K562 (cell line): ENCODE results near the gene PRICKLE2. TPM values are rescaled to one million over a fixed set of nuclear protein-coding genes. Genes with fewer than 3 reads are reported as not detected.
A peak's percentile ranks its signal among the peaks of the same experiment; 100 is the strongest.

ENCODE experiments used
- ATAC-seq: fragments of 200-7000 bp; cut with Tn5 transposase; 3 replicates; pipeline ENCODE4 v1.9.1; 2020; ENCODE audit warnings: moderate library complexity
- BruUV-seq: library from RNA; stranded (reverse); fragments of 400-500 nt; replicated peaks from 2 replicates; lab custom pipeline; 2021; lab: Mats Ljungman, UMichigan
- CTCF ChIA-PET: fragments of 300-600 bp; formaldehyde crosslinking; extraction: SDS; loops from one replicate; lab custom pipeline; 2021; ENCODE audit warnings: low intra/inter-chr PET ratio; lab: Yijun Ruan, JAX
- POLR2A ChIA-PET: fragments of 300-600, 350-650 bp; sonication (Branson Sonifier 250); formaldehyde crosslinking; extraction: SDS; loops from one replicate; lab custom pipeline; 2021; ENCODE audit warnings: antibody characterized with exemption, inconsistent platforms; lab: Yijun Ruan, JAX
- DNase-seq, 4 experiments: peaks; one replicate each; pipeline versions ENCODE4 v3.0.0 to v3.0.0-alpha.2; 2011 to 2018; ENCODE audit warnings: low spot score in 3 of 4, mixed read lengths in 3 of 4; ENCODE audit errors: extremely low read depth in 1 of 4
- FAIRE-seq: peaks from 2 replicates; lab custom pipeline; 2011; peaks lifted over from hg19 to GRCh38; lab: Jason Lieb, UNC
- H2AFZ ChIP-seq: 2 replicates; pipeline ENCODE4 v1.6.0; 2011; ENCODE audit warnings: low read depth, low read length, control low read depth, inconsistent platforms
- H3K27ac ChIP-seq: fragments of 200-600 bp; 3 replicates; pipeline ENCODE4 v1.8.0; 2011; ENCODE audit warnings: low read depth, mild to moderate bottlenecking, control low read depth, inconsistent platforms, low read length, moderate library complexity, mixed read lengths; ENCODE audit errors: extremely low read depth
- H3K27me3 ChIP-seq, 2 experiments: fragments of 300-600 bp in 1 of 2; 2 replicates in 1 of 2; 3 replicates in 1 of 2; pipeline versions ENCODE4 v1.6.0 to v1.8.0; 2011; ENCODE audit warnings: inconsistent platforms in 2 of 2, low read length in 2 of 2, mild to moderate bottlenecking in 1 of 2, mixed read lengths in 1 of 2, moderate library complexity in 1 of 2; ENCODE audit not compliant: control insufficient read depth in 2 of 2, insufficient read depth in 2 of 2
- H3K36me3 ChIP-seq: fragments of 300-600 bp; 3 replicates; pipeline ENCODE4 v1.8.0; 2011; ENCODE audit warnings: mild to moderate bottlenecking, low read length, inconsistent platforms; ENCODE audit not compliant: control insufficient read depth, insufficient read depth
- H3K4me1 ChIP-seq, 2 experiments: fragments of 200-600 bp in 1 of 2; replicated peaks in 1 of 2; 2 replicates in 1 of 2; 3 replicates in 1 of 2; pipeline versions ENCODE4 v1.5.1 to v1.8.0; 2011; ENCODE audit warnings: inconsistent platforms in 2 of 2, low read length in 2 of 2, mild to moderate bottlenecking in 1 of 2, mixed read lengths in 1 of 2, moderate library complexity in 1 of 2; ENCODE audit not compliant: control insufficient read depth in 2 of 2, insufficient read depth in 2 of 2
- H3K4me2 ChIP-seq: 2 replicates; pipeline ENCODE4 v1.6.1; 2011; ENCODE audit warnings: low read length, control low read depth, inconsistent platforms, mixed read lengths; ENCODE audit not compliant: insufficient read depth
- H3K4me3 ChIP-seq: fragments of 200-600 bp; sonication (generic), shearing (Covaris generic); 2 replicates; pipeline ENCODE4 v1.5.1; 2016; ENCODE audit warnings: control low read depth, inconsistent platforms
- H3K79me2 ChIP-seq: fragments of 200-600 bp; 3 replicates; pipeline ENCODE4 v1.8.0; 2011; ENCODE audit warnings: low read length, inconsistent platforms; ENCODE audit not compliant: control insufficient read depth, insufficient read depth
- H3K9ac ChIP-seq, 2 experiments: 2 replicates each; pipeline versions ENCODE4 v1.6.0 to v1.6.1; 2011; ENCODE audit warnings: low read depth in 2 of 2, low read length in 2 of 2, control low read depth in 1 of 2, inconsistent platforms in 1 of 2, mild to moderate bottlenecking in 1 of 2, mixed read lengths in 1 of 2; ENCODE audit not compliant: insufficient read depth in 1 of 2
- H3K9me1 ChIP-seq: one replicate; pipeline ENCODE4 v1.6.0; 2011; ENCODE audit warnings: inconsistent platforms, mild to moderate bottlenecking, low read length, moderate library complexity; ENCODE audit not compliant: control insufficient read depth, insufficient read depth
- H3K9me3 ChIP-seq: replicated peaks from 2 replicates; pipeline ENCODE4 v1.5.1; 2011; ENCODE audit warnings: low read depth, low read length, inconsistent platforms; ENCODE audit not compliant: control insufficient read depth, insufficient read depth
- H4K20me1 ChIP-seq: replicated peaks from 2 replicates; pipeline ENCODE4 v1.6.1; 2011; ENCODE audit warnings: low read length, inconsistent platforms, mixed read lengths; ENCODE audit not compliant: control insufficient read depth, insufficient read depth
- KAT7 ChIP-seq: sonication (generic); formaldehyde crosslinking; IDR thresholded peaks from 2 replicates; pipeline ENCODE4 v1.8.0; 2022; ENCODE audit warnings: missing genetic modification reagents, mild to moderate bottlenecking, borderline replicate concordance
- ZBTB11 ChIP-seq, 3 experiments: fragments of 200-800 bp in 1 of 3; fragments of 250-450 bp in 1 of 3; fragments of 450-650 bp in 1 of 3; sonication (Bioruptor Pico) in 1 of 3; sonication (Bioruptor generic) in 1 of 3; formaldehyde crosslinking in 1 of 3; IDR thresholded peaks; 2 replicates each; pipeline versions ENCODE4 v1.6.1 to v1.8.0; 2016 to 2022; ENCODE audit warnings: mild to moderate bottlenecking in 2 of 3, missing genetic modification characterization in 2 of 3, missing compliant biosample characterization in 1 of 3, moderate library complexity in 1 of 3
- WGBS: fragments of 100-300 bp; shearing (Covaris generic); methylation state at CpG from one replicate; pipeline ENCODE4 v1.1.6; 2016; ENCODE audit warnings: low coverage, mixed read lengths; ENCODE audit not compliant: insufficient coverage; ENCODE audit errors: missing lambda C conversion rate; 5-methylcytosine and 5-hydroxymethylcytosine counted together
- in situ Hi-C: fragments of 300-500 bp; cut with MboI; formaldehyde crosslinking; loops from 4 replicates; pipeline ENCODE4 v1.15.0; 2018; ENCODE audit warnings: inconsistent platforms, mixed read lengths
- intact Hi-C: fragments of 100-400 bp; cut with micrococcal nuclease; formaldehyde crosslinking; loops from 2 replicates; pipeline ENCODE4 v1.14.2; 2022
- polyA plus RNA-seq, 8 experiments: library from polyadenylated mRNA; depleted of rRNA in 4 of 8; stranded (reverse) in 5 of 8; unstranded in 3 of 8; fragments of >200 nt; fragmentation: Nextera tagmentation in 2 of 8; fragmentation: Illumina TruSeq in 1 of 8; extraction: Ambion mirVana in 2 of 8; extraction: Trizol in 1 of 8; gene quantifications; 2 replicates each; pipeline versions ENCODE4 v1.2.1 to v1.2.3, GENCODE V29; 2011 to 2014; ENCODE audit warnings: inconsistent platforms in 1 of 8, missing spikeins in 1 of 8
- total RNA-seq, 7 experiments: library from RNA; depleted of rRNA in 6 of 7; stranded (reverse); fragments of >200 nt in 6 of 7; fragmentation: Illumina TruSeq in 2 of 7; extraction: Trizol in 2 of 7; gene quantifications; 2 replicates each; pipeline versions ENCODE4 v1.2.1 to v1.2.3, GENCODE V29; 2011 to 2021; ENCODE audit warnings: low replicate concordance in 1 of 7

Gene PRICKLE2
- total and polyA plus RNA-seq, 9 of the 15 experiments (the other 6 are each of a cell fraction or from before 2014, with no cell fraction given), result 0.07 to 0.09 TPM; not detected in 7

GRCh38 chr3:64271631-64272030 lies 46.4 kb upstream of the PRICKLE2 start:
- no TSS peak for BruUV-seq
- H3K79me2 ChIP-seq, result no peaks in the 10 kb centered on the region
- H3K4me1 ChIP-seq, result no peaks in the 10 kb centered on the region
- H3K4me3 ChIP-seq, result no peak overlapping the region
- 0% methylated on average over 2 of the region's 2 CpGs for WGBS
- FAIRE-seq, result no peak
- intact Hi-C loops (no loop called here), in situ Hi-C loops (no loop called here)
- H3K9me1 ChIP-seq, result no peaks in the 10 kb centered on the region
- no peak overlapping the region for H2AFZ ChIP-seq
- DNase-seq, result no peak
- TF ChIP-seq ZBTB11 (CRISPR knock-in tag; IDR thresholded peaks at IDR 0.05) (0 out of 6 replicates have a peak, but pooled peaks of 1 of the 3 experiments have one; percentile 36), KAT7 (CRISPR knock-in tag) (no peak)
- POLR2A ChIA-PET, result no interaction called here
- no peaks in the 10 kb centered on the region for H4K20me1 ChIP-seq
- no peaks in the 10 kb centered on the region for H3K36me3 ChIP-seq
- H3K9me3 ChIP-seq, result no peaks in the 10 kb centered on the region
- no peak overlapping the region for H3K4me2 ChIP-seq
- H3K27me3 ChIP-seq, result peaks cover 0 to 5% of the 10 kb centered on the region in 2 experiments; a peak in 2 of 5 replicates
- H3K27ac ChIP-seq, result no peak overlapping the region
- H3K9ac ChIP-seq, result no peak overlapping the region
- no peak for ATAC-seq
- CTCF ChIA-PET, result no interaction called here
